C1 segment of cervical spinal cord (tissue), 14 donors: ENCODE results near the gene IP6K2.

Experiments used
- DNase-seq, 14 donors: peaks; one replicate each; lab custom pipeline; 2025; lab: John Stamatoyannopoulos, UW

Gene IP6K2

GRCh38 chr3:48690846-48691458 lies 26.1 kb downstream of the IP6K2 start:
- no peak for DNase-seq

DNA sequence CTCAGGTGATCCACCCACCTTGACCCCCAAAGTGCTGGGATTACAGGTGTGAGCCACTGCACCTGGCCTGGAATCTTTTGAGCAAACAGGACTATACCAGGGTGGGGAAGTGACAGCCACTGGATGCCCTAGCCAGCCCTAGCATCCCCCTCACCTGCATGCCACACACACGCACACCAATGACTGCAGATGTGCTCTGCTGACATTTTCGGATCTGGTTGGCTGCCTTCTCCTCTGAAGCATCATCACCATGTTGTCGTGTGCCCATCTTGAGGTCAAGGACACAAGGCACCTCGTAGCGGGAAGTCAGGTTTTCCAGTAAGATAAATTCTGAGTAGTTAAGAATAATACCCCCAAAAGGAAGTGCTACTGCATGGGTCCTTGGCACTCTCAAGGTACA lies 27.6 kb downstream of the IP6K2 start:
- DNase-seq: no peak

GRCh38 chr3:48688737-48689075 lies 28.3 kb downstream of the IP6K2 start:
- no peak for DNase-seq

DNA sequence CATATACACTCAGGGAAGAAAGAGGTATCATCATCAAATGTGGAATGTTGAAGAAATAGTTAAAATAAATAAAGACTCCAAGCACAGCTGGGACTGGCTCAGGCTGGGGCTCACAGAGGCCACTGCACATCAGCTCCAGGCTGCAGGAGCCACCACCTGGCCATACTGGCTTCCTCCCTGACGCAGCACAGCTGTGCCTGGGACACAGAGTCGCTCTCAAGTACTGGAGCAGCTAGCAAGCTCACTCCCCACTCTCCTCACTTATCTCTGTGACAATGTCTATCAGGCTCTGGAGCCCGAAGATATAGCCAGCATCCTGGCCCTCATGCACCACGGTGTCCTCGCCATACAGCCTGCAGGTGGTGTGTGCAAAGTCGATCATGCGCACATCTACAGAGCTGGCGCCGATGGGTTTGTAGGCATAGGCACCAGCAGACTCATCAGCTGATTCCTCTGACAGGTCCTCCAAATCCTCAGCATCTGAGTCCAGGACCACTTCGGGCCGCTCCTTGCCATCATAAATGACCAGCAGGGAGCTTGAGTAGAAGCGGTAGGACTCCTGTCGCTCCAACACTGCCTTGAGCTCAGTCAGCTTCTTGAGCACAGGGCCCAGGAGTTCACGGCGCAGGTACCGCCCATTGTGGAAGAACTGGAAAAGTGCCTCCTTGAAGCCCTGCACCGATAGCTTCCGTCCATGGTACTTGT lies 28.8 kb downstream of the IP6K2 start:
- no peak for DNase-seq

- DNase-seq: no peak
These were observed 29.8 kb downstream of the IP6K2 start for GRCh38 chr3:48687220-48687678.

DNA sequence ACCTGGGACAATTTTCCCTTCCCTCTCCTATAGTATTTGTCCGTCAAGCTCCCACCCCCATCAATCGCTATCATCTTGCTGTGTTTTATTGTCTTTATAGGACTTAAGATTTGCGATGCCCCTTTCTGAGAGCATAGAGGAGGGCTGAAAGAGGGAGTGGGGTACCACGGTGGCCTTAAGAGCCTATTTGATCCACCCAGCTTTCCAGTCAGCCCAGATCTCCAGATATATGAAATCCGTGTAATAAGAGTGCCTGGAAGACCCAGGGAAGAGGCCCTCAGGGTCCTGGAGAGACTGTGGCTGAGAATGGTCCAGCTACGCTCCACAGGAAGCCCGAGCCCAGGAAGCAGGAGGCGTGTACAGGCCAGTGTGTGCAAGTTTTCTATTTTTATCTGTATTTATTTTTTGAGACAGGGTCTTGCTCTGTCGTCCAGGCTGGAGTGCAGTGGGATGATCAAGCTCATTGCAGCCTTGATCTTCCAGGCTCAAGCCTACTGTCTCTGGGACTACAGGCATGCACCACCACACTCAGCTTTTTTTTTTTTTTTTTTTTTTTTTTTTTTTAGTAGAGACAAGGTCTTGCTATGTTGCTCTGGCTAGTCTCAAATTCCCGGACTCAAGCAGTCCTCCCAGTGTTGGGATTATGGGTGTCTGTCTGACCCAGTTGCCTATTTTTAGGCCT lies 30.3 kb downstream of the IP6K2 start:
- no peak for DNase-seq

DNA sequence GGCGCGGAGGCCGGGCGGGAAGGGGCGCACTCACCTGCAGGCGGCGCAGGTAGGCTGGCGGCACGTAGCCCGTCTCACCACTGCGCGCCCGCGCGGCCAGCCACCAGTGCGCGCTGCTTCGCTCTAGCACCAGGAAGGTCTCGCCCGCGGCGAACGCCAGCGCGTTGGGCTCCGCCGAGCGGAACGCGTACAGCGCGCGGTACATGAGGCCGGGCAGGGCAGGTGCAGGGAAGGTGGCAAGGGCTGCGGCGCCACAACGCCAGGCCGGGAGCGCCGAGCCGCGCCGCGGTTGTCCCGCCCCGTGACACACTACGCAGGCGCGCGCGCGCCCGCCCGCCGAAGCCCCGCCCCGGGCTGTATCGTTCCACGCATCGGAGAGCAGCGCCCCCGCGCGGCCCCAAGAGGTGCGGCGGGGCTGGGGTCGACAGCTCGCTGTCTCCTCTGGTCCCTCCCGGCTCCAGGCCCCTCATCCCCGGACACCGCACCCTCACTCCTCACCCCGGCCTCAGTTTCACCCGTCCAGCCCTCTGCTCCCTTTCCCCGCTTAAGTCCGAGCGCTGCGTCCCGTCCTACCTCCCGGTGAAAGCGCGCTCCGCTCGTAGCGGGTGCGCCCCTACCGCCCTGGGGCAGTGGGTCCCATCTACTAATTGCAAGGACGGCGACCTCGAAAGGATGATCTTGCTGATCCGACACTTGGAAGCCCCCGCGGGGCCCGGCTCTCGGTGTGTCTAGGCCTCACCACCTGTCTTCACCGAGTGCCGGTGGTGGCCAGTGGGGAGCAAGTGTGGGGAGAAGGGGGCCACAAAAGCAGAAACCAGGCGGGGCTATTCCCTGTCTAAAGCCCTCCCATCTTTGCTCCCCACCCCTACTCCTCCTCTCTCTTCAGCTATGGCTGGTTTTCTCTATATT lies 31.2 kb downstream of the IP6K2 start, which contains the start of gene NCKIPSD:
NCKIPSD (minus strand) TSS at position 313 of the 909 bp plus-strand sequence; CDS start at position 205, 108 bp downstream.
- peak in 13 of 14 donors; percentile 25 to 92 (median 74) for DNase-seq

- no peak for DNase-seq
These were observed 31.8 kb downstream of the IP6K2 start for GRCh38 chr3:48685293-48685602.

DNA sequence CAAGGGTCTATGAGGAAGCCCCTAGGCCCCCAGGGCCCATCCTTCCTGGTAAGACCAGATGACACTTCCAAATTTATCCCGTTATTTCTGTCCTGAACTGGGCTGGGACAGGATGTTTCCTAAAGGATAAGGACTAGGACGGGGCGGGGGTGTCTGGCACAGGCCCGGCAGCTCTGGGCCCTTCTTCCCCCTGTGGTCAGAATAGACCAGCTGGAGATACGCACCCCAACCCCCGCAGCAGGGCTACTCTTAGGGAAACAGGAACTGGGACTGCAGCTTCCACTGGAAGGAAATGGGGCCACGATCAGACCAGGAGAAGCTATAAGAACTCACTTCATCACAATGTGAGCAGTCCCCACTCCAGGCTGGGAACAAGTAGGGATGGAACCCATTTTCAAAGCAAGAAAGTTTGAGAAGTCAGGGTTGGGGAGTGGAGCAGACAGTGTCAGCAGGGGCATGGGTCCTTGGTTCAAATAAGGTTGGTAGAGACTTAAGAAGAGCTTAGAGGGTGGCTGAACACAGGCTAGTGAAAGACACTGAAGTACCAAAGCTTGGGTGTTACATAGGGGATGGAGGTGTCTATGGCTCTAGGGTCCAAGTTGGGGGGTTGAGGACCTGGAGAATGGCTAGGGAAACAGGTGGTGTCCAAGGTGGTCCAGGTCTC lies 32.4 kb downstream of the IP6K2 start:
- DNase-seq: peak in 1 of 14 donors; percentile 7

DNA sequence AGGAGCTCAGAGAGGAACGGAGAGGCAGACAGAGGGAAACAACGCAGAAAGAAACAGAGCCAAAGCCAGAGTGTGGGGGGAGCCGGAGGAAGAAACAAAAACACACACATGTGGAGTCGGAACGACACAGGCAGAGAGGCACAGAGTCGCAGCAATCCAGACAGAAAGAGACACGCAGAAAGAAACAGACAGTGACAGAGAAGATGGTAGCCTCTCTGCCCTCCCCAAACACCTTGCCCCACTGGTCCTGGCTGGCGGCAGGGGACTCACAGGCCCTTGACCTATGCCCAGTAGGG lies 33.0 kb downstream of the IP6K2 start:
- peak in 1 of 14 donors; percentile 14 for DNase-seq

DNA sequence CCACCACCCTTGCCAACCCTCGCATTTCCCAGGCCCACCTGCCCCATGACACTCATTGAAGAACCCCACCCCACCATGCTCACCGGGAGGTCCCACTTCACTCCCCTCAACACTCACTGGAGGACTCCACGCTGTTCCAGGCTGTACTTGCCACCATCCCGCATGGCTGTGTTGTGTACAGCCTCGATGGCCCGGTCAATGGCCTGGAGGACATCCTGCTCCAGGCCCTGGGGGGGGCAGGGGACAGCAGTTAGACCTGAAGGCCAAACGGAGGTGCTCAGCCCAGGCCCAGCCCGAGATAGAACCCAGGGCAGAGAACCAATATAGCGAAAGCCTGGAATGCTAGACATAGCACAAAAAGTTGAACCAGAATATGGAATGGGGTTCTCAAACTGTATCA lies 34.2 kb downstream of the IP6K2 start:
- DNase-seq: no peak

- no peak for DNase-seq
These were observed 34.9 kb downstream of the IP6K2 start for GRCh38 chr3:48681974-48682610.

GRCh38 chr3:48681541-48681880 lies 35.5 kb downstream of the IP6K2 start:
- no peak for DNase-seq

DNA sequence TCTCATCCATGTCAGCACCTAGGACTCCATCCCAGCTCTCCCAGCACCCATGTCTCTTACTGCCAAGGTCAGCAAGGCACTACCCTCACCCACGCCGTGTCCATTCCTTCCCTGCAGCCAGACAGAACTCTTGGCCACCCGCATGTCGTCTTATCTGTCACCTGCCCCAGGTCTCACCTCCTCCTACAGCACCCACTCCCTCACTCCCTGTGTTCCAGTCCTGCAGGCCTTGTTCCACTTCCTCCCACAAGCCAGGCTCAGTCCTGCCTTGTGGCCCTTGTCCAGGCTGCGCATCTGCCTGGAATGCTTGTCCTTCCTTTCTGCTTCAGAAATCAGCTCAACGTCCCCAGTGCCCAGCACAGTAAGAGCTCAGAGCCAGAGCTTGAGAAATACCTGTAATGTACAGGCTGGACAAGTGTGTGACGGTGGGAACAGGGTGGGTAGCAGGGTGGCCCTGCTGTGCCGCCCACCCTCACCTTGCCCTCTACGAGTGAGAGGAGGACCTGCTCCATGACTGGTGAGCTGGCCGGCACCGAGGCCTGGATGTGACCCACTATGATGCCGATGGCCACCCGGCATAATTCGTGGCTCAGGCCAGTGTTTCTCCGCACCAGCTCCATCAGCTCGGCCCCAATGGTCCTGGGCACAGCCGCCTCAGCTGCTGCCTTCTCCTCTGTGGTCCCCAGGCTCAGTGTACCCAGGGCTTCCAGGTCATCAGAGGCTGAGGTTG lies 36.0 kb downstream of the IP6K2 start:
- DNase-seq: no peak

DNA sequence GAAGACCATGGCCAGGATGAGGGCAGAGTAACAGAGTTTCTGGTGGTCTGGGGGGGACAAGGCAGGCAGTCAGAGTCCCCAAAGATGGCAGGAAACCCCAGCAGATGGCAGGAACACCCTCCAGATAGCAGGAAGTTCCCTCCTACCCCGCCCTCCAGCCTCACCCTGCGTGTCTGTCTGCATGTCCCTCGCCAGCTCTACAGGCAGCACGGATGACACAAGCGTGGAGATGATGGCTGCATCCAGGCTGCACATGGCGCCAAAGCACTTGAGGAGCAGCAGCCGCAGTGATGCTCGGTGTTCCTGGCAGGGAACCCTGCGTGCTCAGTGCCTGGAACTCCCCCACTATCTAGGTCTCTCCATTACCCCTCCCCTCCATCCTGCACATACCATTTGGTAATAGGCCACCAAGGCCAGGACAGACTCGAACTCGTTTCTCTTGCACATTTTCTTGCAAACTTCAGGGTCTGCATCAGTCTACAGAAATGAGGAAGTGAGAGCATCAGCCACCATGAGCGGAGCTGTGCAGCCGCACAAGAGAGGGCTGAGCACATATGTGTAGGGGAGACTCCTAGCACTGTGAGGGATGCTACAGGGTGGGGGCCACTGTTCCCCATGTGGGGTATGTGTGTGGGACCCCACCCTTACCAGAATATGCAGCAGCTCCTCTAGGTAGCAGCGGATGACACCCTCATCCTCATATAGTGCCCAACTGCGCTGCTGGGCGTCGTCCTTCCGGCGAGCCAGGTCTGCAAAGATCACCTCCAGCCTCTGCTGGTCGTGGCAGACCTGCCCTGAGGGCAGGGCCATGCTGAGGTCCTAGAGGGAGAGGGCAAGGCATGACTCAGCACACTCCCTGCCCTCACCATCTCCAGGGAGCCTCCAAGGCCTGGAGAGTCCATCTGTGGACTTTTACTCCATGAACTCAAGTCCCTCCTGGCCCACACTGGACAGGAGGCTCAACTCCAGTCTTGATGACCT lies 37.3 kb downstream of the IP6K2 start:
- DNase-seq: no peak

DNA sequence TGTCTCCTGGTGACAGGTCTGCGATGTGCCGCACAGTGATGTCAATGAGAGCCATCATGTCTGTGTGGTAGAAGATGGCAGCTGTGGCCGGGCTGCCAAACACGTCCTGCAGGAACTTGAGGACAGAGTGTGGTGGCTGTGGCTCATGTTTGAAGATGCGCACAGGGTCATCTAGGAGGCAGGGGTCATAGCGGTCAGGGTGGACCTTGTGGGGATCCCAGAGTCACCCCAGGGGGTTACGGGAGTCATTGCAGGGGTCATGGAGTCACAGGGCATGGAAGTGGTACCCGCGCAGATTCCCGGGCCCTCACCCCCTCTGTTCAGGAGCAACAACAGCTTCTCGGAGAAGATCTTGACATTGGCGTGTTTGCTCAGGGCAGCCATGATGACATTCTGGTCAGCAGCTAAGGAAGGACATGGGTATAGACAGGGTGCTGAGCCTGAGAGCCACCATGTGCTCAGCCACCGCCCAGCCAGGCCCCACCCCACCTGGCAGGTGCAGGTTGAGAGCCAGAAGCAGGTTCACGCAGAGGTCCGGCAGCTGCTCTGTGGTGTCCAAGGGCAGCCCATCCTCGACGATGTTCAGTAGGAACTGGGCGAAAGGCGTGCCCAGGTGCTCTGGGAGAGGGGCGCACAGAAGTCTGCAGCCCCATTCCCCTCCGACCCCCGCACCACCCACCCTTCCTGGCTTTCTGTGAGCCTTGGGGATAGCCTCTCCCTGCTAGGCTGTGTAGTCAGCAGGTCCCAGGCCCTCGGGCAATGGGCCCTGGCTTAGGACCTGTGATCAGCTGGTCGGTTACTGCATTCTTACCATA lies 38.2 kb downstream of the IP6K2 start:
- no peak for DNase-seq

DNA sequence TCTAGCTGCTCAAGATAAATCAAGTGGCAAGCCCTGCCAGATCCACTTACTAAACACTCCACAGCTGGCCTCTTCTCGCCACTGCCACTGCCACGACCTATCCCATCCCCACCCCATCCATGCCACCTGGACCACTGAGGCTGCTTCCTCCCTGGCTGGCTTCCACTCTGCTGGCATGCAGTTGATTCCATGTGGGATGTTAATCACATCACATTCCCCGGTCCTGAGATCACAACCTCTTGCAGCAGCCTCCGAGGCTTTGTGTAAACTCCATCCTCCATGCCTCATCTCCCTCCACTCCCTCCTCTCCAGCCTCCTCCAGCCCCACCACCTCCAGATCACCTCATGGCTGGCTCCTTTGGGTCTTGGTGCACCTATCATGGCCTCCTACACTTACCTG lies 39.0 kb downstream of the IP6K2 start:
- no peak for DNase-seq

DNA sequence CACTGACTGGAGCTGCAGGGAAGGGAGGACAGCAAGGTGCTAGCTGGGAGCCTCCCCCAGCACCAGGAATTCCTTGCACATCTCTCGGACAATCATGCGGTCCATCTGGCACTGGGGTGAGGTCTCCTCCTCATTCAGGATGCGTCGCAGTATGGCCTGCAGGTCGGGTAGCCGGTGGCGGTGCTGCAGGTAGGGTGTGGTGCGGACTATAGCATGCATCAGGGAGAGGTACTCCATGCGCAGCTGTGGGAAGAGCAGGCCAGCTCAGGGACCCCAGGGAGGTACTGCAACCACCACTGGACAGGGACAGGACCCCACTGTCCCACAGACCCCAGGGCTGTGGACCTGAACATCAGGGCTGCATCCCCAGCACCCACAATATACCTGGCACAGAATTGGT lies 42.5 kb downstream of the IP6K2 start:
- DNase-seq: no peak
